GM18909 (cell line): Measurements from ENCODE around the gene RAB5A.
"Not testable (repeated sequence)": the region's sequence is repeated elsewhere in the genome, so short reads cannot be mapped to it uniquely, and the experiment has no call there.

Experiments used
- ATAC-seq: cut with Tn5 transposase; IDR thresholded peaks from one replicate; pipeline ENCODE4 v1.9.1; 2021; ENCODE audit warnings: mild to moderate bottlenecking; ENCODE audit not compliant: unreplicated experiment, poor library complexity

RAB5A gene

DNA sequence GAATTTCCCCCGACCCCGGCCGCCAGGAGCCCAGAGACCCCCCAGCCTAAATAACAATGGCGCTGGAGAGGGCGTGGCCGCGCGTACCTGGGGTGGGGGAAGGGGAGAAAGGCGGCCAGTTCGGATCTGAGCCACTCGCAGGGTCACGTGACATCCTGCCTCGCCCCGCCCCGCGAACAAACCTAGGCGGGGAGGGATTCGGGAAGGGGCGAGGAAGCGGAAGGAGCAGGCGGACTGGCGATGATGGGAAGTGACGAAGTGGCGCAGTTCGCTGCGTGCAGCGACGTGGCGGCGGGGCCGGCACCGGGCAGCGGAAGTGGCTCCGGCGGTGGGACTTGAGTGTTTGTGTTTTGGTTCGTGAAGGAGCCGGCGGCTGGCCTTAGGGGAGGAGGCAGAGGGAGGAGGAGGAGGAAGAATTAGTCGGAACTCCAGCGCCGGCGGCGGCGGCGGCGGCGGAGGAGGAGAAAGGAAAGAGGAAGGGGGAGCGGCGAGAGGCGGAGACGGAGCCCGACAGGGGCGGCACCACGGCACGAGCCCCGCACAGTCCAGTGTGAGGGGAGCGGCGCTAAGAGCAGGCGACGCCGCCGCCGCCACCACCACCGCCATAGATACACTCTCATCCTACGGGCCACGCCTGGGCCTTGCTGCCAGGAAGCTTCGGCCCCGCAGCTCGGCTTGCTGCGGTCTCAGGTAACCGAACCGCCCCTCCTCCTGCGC, at the start of gene RAB5A:
TSS of gene RAB5A (plus strand) at position 266 of the 717 bp plus-strand sequence. CDS start 3,802 bp downstream, outside the sequence.
- peak; percentile 96 for ATAC-seq

- ATAC-seq: no peak
These were observed 48.2 kb upstream of the RAB5A start for GRCh38 chr3:19898721-19899120.

- no peak for ATAC-seq
These were observed 47.6 kb upstream of the RAB5A start for GRCh38 chr3:19899264-19899663.

- ATAC-seq: not testable (repeated sequence)
These were observed 47.1 kb upstream of the RAB5A start for GRCh38 chr3:19899833-19900232.

DNA sequence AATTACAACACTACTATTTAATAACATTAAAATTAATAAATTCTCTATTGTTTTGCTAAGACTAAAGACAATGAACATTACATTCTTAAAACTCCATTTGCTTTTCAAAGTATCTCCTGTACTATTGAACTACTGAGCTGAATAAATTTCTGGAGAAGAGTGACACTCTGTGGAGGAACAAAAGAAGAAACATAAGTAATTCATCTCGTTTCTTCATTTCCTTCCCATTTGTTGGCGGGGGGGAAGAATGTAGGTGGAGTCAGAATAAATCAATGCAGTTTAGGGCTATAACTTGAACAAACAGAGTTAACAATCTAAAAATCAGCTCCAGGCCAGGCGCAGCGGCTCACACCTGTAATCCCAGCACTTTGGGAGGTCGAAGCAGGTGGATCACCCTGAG, 45.6 kb upstream of the RAB5A start:
- no peak for ATAC-seq

GRCh38 chr3:19901918-19902317, 45.0 kb upstream of the RAB5A start:
- ATAC-seq: no peak

GRCh38 chr3:19903649-19904048, 43.2 kb upstream of the RAB5A start:
- no peak for ATAC-seq

- no peak for ATAC-seq
These were observed 39.4 kb upstream of the RAB5A start for GRCh38 chr3:19907523-19907922.

GRCh38 chr3:19911452-19911851, 35.4 kb upstream of the RAB5A start:
- ATAC-seq: no peak

GRCh38 chr3:19917167-19917566, 29.7 kb upstream of the RAB5A start:
- ATAC-seq: no peak

DNA sequence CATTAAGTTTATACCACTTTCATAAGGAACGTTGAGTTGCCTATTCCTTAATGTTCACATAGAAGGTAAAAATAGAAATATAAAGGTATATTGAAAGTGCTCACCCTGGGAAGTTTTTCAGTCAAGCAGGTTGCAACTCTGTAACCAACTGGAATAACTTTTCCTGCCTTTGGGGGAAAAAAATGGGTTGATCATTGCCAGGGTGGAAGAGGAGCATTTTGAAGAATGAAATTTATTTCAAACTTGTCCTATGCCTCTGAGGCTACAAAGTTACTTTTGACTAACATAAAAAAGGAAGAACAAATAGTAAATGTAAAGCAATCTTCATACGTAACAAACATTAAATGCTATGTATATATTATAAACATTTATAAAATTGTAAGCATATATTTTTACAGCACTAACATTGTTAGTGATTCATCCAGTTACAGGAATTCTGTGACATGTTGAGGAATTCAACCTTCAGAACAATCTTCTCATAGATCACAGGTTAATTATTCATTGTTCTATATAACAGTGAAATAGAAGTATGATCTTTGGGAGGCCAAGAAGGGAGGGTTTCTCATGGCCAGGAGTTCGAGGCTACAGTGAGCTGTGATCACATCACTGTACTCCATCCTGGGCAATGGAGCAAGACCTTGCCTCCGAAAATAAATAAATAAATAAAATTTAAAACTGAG, 26.4 kb upstream of the RAB5A start:
- no peak for ATAC-seq

DNA sequence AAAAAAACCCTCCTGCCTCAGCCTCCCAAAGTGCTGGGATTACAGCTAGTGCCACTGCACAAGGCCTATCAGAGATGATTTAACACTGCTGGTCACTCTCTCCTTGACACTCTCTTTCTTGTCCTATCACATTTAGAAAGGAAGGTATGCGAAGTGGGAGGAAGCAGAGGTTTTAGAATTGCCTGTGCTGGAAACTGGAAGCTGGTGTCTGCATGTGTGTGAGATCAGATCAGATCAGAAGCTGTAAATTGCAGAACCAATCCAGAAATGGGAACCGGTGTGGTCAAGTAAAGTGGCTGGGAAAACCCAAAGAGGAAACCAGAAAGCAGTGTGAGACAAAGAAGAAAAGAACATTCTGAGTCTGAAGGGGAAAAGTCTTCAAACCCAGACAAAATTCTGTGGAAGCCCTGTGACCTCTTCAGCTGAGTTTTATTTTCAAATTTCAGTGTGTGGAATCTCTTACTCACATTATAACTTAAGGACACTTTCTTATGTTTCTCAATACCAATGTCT, 15.7 kb upstream of the RAB5A start:
- peak; percentile 84 for ATAC-seq

GRCh38 chr3:19931767-19932188, 15.1 kb upstream of the RAB5A start:
- ATAC-seq: peak; percentile 62

DNA sequence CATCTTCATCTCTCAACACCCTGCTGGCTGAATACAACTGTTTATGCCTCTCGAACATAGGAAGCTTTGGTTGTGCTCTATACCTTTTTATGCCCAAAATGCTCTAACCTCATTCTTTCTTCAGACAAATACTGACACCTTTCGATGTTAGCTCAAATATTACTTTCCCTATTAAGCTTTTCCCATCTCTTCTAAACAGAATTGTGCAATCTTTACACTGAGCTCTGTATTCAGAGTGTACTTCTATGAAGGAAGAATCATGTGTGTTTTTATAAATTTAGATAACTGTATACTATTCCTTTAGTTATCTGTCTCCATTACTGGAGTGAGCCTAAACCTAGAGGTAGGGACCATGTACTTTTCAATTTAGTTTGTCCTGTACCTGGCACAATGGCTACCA, 14.5 kb upstream of the RAB5A start:
- no peak for ATAC-seq

DNA sequence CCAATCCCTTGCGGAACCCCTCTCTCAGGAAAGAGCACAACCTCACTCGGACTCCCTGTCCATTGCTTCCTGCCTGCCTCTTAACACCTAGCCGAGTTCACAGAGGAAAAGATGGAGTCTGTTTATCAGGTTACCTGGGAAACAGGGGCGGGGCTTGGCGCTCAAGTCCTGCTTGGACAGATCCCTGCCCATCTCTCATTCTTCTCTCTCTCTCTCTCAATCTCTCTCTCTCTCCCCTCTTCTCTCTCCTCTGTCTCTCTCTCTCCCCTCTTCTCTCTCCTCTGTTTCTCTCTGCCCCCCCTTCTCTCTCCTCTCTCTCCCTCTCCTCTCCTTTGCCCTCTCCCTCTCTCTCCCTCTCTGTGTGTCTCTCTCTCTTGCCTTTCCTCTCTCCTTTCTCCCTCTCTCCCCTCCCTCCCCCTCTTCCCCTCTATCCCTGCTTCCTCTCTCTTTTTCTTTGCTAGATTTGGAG, 12.8 kb upstream of the RAB5A start, which contains the start of gene EFHB:
TSS of gene EFHB (minus strand) at position 120 of the 469 bp plus-strand sequence. CDS start 199 bp downstream, outside the sequence.
- no peak for ATAC-seq

DNA sequence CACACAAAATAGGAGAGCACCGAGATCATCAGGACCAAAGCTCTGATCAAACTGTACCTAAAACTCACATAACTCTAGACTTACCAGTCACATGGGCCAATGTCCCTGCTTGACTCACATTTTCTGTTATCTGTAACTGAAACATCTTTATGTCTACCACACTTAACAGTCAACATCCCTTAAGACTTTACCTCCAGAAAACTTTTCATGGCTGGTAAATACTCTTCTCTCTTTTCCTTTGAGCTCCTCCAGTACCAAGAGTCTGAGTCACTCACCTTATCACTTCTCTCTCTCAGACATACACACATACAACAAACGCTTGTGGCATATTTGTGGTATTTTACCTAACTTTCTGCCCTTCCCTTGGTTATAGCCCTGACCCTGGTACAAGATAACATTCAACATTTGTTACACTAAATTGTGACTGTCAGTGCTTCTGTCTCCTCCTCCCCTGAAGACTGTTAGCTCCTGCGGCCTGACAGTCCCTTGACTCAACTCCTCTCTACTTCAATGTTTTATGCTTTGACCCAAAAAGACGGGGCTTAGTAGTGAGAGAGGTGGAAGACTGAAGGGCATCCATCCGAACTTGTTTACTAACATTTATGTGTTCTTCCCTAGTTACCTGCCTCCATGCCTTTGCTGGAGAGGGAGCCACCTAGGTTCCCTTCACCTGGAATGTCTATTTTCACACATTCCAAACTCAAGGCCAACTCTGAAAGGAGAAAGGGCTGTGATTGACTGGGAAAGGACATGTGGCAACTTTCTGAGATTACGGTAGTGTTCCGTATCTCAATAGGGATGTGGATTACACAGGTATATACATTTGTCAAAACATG, 9.2 kb upstream of the RAB5A start:
- no peak for ATAC-seq

DNA sequence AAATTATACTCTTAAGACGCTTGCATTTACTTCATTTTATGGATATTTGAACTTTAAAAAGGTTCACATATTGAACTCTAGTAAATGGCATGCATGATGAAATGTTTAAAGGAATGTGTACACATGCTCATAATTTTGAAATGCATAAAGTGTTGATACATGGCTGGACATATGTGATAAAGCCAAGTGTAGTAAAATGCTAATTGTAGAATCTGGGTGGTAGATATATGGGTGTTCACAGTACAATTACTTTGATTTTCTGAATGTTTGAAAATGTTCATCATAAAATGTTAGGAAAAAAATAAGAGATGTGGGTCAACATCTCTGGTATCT, 8.6 kb upstream of the RAB5A start:
- no peak for ATAC-seq

GRCh38 chr3:19940643-19941042, 6.3 kb upstream of the RAB5A start:
- no peak for ATAC-seq

DNA sequence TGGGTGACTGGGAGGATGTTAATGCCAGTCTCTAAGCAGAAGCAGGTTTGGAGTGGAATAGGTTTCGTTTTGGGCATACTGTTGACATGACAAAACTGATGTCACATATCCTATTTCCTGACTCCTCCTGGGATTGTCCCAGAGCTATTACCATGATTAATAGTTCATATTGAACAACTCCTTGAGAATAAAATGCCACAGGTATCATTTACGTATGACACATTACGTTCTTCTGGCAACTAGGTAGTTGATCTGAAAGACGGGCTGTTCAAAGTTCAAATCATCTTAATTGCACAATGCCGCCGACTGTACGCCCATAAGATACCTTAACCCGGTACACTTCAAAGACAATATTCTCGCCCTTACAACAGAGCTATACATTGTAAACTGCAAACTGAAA, 1.4 kb upstream of the RAB5A start:
- no peak for ATAC-seq

- peak; percentile 14 for ATAC-seq
These were observed 697 bp upstream of the RAB5A start for GRCh38 chr3:19945969-19946831.
